HEK293T (cell line): ENCODE results near the gene LCN15.

Experiments
- CTCF ChIA-PET: fragments of 350-600 bp; formaldehyde crosslinking; extraction: SDS; loops from one replicate; lab custom pipeline; 2021; ENCODE audit warnings: antibody characterized with exemption, inconsistent platforms; lab: Yijun Ruan, JAX
- POLR2A ChIA-PET: fragments of 350-600 bp; formaldehyde crosslinking; extraction: SDS; loops from one replicate; lab custom pipeline; 2020; ENCODE audit warnings: antibody characterized with exemption, inconsistent platforms; lab: Yijun Ruan, JAX
- DNase-seq: peaks from one replicate; pipeline ENCODE4 v3.0.0; 2012; ENCODE audit warnings: mixed read lengths; ENCODE audit errors: extremely low spot score
- ARNT ChIP-seq: fragments of 450-650 bp; IDR thresholded peaks from 2 replicates; pipeline ENCODE4 v1.6.1; 2017; ENCODE audit warnings: mild to moderate bottlenecking
- BHLHE40 ChIP-seq: fragments of 450-650 bp; IDR thresholded peaks from 2 replicates; pipeline ENCODE4 v1.6.1; 2016; ENCODE audit warnings: mild to moderate bottlenecking, moderate library complexity, borderline replicate concordance
- CTBP1 ChIP-seq: fragments of 450-650 bp; IDR thresholded peaks from 2 replicates; pipeline ENCODE4 v1.6.1; 2016; ENCODE audit warnings: borderline replicate concordance
- ELF4 ChIP-seq: fragments of 450-650 bp; IDR thresholded peaks from 2 replicates; pipeline ENCODE4 v1.6.1; 2017; ENCODE audit warnings: antibody characterized with exemption
- FOXA1 ChIP-seq: fragments of 450-650 bp; IDR thresholded peaks from 2 replicates; pipeline ENCODE4 v1.6.1; 2016; ENCODE audit warnings: mild to moderate bottlenecking
- FOXK2 ChIP-seq: fragments of 450-650 bp; IDR thresholded peaks from 2 replicates; pipeline ENCODE4 v1.6.1; 2016; ENCODE audit warnings: mild to moderate bottlenecking
- FOXM1 ChIP-seq: fragments of 450-650 bp; IDR thresholded peaks from 2 replicates; pipeline ENCODE4 v1.6.1; 2017; ENCODE audit warnings: mild to moderate bottlenecking, borderline replicate concordance
- HDGF ChIP-seq: fragments of 450-650 bp; IDR thresholded peaks from 2 replicates; pipeline ENCODE4 v1.6.1; 2017; ENCODE audit warnings: antibody characterized with exemption, borderline replicate concordance
- L3MBTL2 ChIP-seq: fragments of 450-650 bp; conservative IDR thresholded peaks from 2 replicates; pipeline ENCODE4 v1.6.1; 2016; ENCODE audit warnings: mild to moderate bottlenecking
- LEF1 ChIP-seq: fragments of 450-650 bp; IDR thresholded peaks from 2 replicates; pipeline ENCODE4 v1.6.1; 2017; ENCODE audit warnings: mild to moderate bottlenecking, borderline replicate concordance
- NFRKB ChIP-seq: fragments of 450-650 bp; IDR thresholded peaks from 2 replicates; pipeline ENCODE4 v1.6.1; 2016; ENCODE audit warnings: mild to moderate bottlenecking, moderate library complexity
- PKNOX1 ChIP-seq: fragments of 450-650 bp; IDR thresholded peaks from 2 replicates; pipeline ENCODE4 v1.6.1; 2016
- SP1 ChIP-seq: fragments of 450-650 bp; IDR thresholded peaks from 2 replicates; pipeline ENCODE4 v1.6.1; 2017
- SUZ12 ChIP-seq: fragments of 450-650 bp; IDR thresholded peaks from 2 replicates; pipeline ENCODE4 v1.6.1; 2016; ENCODE audit warnings: mild to moderate bottlenecking
- TARDBP ChIP-seq: fragments of 450-650 bp; IDR thresholded peaks from 2 replicates; pipeline ENCODE4 v1.6.1; 2016
- ZNF384 ChIP-seq: fragments of 450-650 bp; IDR thresholded peaks from 2 replicates; pipeline ENCODE4 v1.6.1; 2016

Gene LCN15

GRCh38 chr9:136746621-136747020, 17.7 kb downstream of the LCN15 start:
- ChIA-PET CTCF (no interaction called here), POLR2A (no interaction called here)
- TF ChIP-seq L3MBTL2 = no peak
- no peak for TF ChIP-seq CTBP1
- TF ChIP-seq PKNOX1 = no peak
- TF ChIP-seq ELF4 = no peak
- TF ChIP-seq HDGF = no peak
- no peak for TF ChIP-seq ZNF384
- DNase-seq = no peak

DNA sequence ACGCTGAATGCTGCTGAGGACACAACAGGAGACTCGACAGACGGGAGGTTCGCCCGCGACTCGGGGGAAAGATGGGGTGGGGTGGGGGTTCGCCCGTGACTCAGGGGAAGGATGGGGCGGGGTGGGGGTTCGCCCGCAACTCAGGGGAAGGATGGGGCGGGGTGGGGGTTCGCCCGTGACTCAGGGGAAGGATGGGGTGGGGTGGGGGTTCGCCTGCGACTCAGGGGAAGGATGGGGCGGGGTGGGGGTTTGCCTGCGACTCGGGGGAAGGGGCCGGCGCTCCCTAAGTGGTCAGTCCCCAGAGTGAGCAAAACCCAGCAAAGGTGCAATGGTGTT, 18.2 kb downstream of the LCN15 start:
- ChIA-PET POLR2A (interaction anchor here (1.9 kb wide), 1 partner anchor 17 kb away, joined by 12 read pairs; no protein-coding TSS in a partner anchor), CTCF (no interaction called here)
- no peak for DNase-seq
- TF ChIP-seq FOXA1 (no peak), TARDBP (no peak), FOXK2 (no peak), BHLHE40 (no peak), LEF1 (no peak), L3MBTL2 (no peak), SP1 (no peak), CTBP1 (no peak), ELF4 (no peak), ZNF384 (no peak), PKNOX1 (no peak), NFRKB (no peak), FOXM1 (no peak), ARNT (no peak), SUZ12 (no peak), HDGF (no peak)

DNA sequence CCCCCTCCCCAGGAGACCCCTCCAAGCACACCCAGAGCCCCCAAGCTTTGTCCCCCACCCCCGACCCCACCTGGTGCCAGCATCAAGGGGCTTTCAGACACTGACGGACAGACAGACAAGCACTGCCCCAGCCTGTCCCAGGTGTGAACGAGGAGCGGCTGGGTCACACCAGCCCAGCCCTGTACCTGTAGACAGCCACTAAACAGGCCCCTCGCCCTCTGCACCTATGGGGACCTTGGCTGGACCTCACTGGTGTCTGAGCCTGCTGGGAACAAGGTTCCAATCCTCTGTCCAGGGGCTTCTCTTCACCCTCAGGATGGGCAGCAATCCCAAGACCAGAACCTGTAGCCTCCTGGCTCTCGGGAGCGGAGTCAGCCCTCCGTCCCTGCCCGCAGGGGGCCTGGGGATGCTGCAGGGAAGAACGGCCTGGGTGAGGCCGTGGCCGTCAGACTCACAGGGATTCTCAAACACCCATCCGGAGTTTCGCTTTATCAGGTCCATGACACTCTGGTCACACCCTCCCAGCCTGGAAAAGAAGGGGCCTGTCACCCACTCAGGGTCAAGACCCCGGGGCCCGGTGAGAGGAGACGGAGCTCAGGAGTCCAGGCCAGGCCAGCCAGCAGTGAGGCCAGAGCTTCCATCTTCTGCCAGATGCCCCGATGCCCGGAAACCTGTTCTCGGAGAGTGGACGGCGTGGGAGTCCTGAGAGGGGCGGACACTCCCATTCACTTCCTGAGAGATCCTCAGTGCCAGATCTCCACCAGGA, 18.7 kb downstream of the LCN15 start:
- CTCF ChIA-PET = interaction anchor here (0.9 to 1.6 kb wide), 2 partner anchors 13 to 16 kb away, joined by 4 to 5 read pairs; partner anchors contain the start of gene LCN8
- DNase-seq = no peak
- TF ChIP-seq FOXK2 = no peak
- no peak for TF ChIP-seq SUZ12
- TF ChIP-seq NFRKB = no peak
- no peak for TF ChIP-seq CTBP1
- TF ChIP-seq L3MBTL2 = no peak
- no peak for TF ChIP-seq TARDBP
- TF ChIP-seq FOXA1 = no peak
- TF ChIP-seq HDGF = no peak
- no peak for TF ChIP-seq PKNOX1
- no peak for TF ChIP-seq FOXM1
- no peak for TF ChIP-seq BHLHE40
- TF ChIP-seq SP1 = no peak
- no peak for TF ChIP-seq LEF1
- no peak for TF ChIP-seq ELF4
- no peak for TF ChIP-seq ZNF384
- no peak for TF ChIP-seq ARNT
- POLR2A ChIA-PET = interaction anchor here (1.9 kb wide), 1 partner anchor 17 kb away, joined by 12 read pairs; no protein-coding TSS in a partner anchor

GRCh38 chr9:136744773-136745172, 19.5 kb downstream of the LCN15 start:
- ChIA-PET CTCF (interaction anchor here (0.6 to 1.6 kb wide), 3 partner anchors 13 to 17 kb away, joined by 4 to 5 read pairs (median 5); partner anchors contain the start of gene LCN8), POLR2A (interaction anchor here (1.9 kb wide), 1 partner anchor 16 kb away, joined by 12 read pairs; no protein-coding TSS in a partner anchor)
- no peak for DNase-seq
- no peak for TF ChIP-seq ARNT
- no peak for TF ChIP-seq FOXK2
- TF ChIP-seq ZNF384 = no peak
- TF ChIP-seq TARDBP = no peak
- TF ChIP-seq LEF1 = no peak
- TF ChIP-seq SUZ12 = no peak
- TF ChIP-seq FOXM1 = no peak
- TF ChIP-seq NFRKB = no peak
- TF ChIP-seq ELF4 = no peak
- no peak for TF ChIP-seq PKNOX1
- no peak for TF ChIP-seq CTBP1
- no peak for TF ChIP-seq HDGF
- TF ChIP-seq SP1 = no peak
- TF ChIP-seq BHLHE40 = no peak
- TF ChIP-seq L3MBTL2 = no peak
- TF ChIP-seq FOXA1 = no peak

DNA sequence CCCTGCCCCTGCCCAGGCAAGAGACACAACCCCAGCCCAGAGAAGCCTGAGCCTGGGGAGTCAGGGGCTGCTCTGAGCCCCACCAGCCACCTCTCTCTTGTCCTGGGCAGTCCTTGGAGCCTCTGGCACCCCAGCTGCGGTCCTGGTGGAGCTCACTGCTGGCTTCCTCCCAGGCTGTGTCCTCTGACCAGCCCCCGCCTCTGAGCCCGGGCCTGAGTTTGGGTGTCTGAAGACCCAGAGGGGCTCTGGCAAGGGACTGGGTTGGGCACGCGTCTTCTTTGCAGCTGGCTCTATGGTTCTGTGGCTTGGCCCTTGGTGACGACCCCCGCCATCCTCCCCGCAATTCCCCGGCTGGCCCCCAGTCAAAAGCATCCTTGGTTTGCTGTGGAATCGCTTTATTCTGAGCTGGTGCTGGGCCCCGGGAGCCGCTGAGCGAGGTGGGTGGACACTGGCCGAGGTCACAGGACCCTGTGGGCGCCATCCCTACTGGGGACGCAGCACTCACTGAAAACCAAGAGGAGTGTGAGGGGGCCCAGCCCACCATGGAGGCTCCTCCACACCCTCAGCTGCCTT, 20.6 kb downstream of the LCN15 start:
- DNase-seq = no peak
- POLR2A ChIA-PET = no interaction called here
- CTCF ChIA-PET = interaction anchor here (1.6 kb wide), 1 partner anchor 14 kb away, joined by 5 read pairs; the partner anchor contains the start of gene LCN8
- TF ChIP-seq BHLHE40 (no peak), ZNF384 (no peak), CTBP1 (no peak), SUZ12 (no peak), TARDBP (no peak)
